Upper lobe of left lung (tissue), 4 donors: ENCODE measurements around the gene MLC1.

Experiments used
- EP300 ChIP-seq, 4 donors: sonication (generic); formaldehyde crosslinking; IDR thresholded peaks; one replicate each; pipeline ENCODE4 v1.5.1; 2017; ENCODE audit warnings: antibody characterized with exemption in 4 of 4, control low read depth in 2 of 4
- POLR2A ChIP-seq, 4 donors: fragments of 450-650 bp; IDR thresholded peaks; one replicate each; pipeline ENCODE4 v1.5.1; 2016 to 2017; ENCODE audit warnings: antibody characterized with exemption in 4 of 4, mild to moderate bottlenecking in 2 of 4
- POLR2AphosphoS5 ChIP-seq, 2 donors: sonication (generic); formaldehyde crosslinking; IDR thresholded peaks; one replicate each; pipeline ENCODE4 v1.5.1; 2017; ENCODE audit warnings: antibody characterized with exemption in 2 of 2
- TF ChIP-seq, protein P1 (sequence below), 6 experiments: fragments of 450-650 bp in 4 of 6; fragments of 200-600 bp in 2 of 6; sonication (generic) in 2 of 6; IDR thresholded peaks; one replicate each; pipeline ENCODE4 v1.5.1; 2016 to 2019; ENCODE audit warnings: antibody characterized with exemption in 6 of 6

DNA sequence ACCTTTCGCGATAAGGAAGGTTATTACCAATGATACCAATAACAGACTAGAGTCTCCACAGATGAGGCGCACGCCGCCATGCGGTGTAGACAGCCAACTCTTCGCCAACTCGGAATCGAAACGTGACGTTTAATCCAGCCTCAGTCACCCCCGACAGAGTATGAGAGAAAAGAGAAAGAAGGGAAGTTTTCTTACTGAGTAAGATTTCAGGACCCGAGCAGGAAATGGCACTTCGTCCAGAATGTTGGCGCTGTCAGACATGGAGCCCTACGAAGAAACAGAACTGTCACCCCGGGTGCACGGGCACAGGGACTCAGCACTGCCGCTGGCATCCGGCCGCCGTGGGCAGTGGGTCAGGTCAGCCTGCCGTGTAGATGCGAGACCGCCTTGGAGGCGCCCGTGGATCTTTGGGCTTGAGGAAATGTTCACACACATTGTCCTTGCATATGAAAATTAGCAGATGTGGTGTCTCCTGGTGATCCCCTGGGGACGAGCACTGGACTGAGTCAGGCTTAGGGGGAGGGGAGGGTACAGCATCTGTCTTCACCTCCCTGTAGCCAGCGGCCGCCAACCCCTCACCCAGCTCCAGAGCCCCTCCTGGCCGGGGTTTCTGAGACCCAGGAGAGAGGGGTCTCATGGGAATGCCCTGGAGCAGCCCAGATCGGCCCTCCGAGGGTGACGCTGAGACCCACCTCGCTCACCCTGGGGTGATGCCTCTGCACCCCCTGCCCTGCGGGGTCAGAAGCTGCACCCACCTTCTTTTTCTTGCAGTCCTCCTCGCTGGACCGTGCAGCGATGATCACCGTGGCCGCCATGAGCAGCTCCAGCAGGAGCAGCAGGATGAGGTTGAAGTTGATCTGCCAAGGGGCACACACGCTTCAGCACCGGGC, 8.3 kb downstream of the MLC1 start:
- TF ChIP-seq, protein P1, sequence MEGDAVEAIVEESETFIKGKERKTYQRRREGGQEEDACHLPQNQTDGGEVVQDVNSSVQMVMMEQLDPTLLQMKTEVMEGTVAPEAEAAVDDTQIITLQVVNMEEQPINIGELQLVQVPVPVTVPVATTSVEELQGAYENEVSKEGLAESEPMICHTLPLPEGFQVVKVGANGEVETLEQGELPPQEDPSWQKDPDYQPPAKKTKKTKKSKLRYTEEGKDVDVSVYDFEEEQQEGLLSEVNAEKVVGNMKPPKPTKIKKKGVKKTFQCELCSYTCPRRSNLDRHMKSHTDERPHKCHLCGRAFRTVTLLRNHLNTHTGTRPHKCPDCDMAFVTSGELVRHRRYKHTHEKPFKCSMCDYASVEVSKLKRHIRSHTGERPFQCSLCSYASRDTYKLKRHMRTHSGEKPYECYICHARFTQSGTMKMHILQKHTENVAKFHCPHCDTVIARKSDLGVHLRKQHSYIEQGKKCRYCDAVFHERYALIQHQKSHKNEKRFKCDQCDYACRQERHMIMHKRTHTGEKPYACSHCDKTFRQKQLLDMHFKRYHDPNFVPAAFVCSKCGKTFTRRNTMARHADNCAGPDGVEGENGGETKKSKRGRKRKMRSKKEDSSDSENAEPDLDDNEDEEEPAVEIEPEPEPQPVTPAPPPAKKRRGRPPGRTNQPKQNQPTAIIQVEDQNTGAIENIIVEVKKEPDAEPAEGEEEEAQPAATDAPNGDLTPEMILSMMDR (IDR thresholded peaks at IDR 0.05) = no peak
- no peak for TF ChIP-seq EP300 (IDR thresholded peaks at IDR 0.05)
- TF ChIP-seq POLR2A (IDR thresholded peaks at IDR 0.05) = no peak
- no peak for TF ChIP-seq POLR2AphosphoS5 (IDR thresholded peaks at IDR 0.05)
